IPS-NIHi7 (cell line): Measurements from ENCODE around the gene ARRDC1.
"Not testable (repeated sequence)": the region's sequence is repeated elsewhere in the genome, so short reads cannot be mapped to it uniquely, and the experiment has no call there.

ENCODE experiments used
- DNase-seq: peaks from one replicate; pipeline ENCODE4 v3.0.0; 2012; ENCODE audit warnings: mixed read lengths; ENCODE audit errors: extremely low spot score

ARRDC1 gene, protein sequence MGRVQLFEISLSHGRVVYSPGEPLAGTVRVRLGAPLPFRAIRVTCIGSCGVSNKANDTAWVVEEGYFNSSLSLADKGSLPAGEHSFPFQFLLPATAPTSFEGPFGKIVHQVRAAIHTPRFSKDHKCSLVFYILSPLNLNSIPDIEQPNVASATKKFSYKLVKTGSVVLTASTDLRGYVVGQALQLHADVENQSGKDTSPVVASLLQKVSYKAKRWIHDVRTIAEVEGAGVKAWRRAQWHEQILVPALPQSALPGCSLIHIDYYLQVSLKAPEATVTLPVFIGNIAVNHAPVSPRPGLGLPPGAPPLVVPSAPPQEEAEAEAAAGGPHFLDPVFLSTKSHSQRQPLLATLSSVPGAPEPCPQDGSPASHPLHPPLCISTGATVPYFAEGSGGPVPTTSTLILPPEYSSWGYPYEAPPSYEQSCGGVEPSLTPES

DNA sequence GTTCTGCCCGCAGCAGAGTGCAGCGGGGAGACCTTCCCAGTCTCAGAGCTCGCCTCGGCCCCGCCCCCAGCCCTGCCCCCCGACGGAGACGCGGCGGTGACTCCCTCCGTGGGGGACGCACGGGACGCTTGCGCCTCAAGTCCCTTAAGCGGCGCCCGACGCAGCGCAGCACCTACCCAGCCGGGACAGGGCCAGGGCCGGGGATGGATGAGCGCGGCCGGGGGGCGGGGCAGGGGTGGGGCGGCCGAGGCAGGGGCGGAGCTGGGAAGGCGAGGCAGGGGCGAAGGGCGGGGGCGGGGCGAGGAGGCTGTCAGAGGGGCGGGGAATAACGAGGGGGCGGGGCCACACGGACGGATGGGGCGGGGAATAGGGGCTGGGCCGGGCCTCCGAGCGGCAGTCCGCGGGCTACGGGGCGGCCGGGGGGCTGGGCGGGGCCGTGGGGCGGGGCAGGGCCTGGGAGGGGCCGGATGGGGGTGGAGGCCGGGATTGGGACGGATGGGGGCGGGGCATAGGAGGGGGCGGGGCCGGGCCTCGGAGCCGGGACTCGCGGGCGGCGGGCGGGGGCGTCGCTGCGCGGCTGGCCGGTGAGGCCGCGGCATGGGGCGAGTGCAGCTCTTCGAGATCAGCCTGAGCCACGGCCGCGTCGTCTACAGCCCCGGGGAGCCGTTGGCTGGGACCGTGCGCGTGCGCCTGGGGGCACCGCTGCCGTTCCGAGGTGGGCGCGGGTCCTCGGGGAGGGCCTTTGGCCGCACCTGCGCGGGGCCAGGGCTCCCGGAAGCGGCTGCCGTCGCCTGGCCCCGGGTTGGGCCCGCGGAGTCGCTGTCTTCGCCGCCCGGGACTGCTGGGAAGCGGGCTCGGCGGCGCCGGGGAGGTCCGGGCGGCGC lies at the start of gene ARRDC1:
Gene ARRDC1 (plus strand): TSS at position 566 of the 884 bp plus-strand sequence. CDS start 32 bp downstream, at position 598.
- peak; percentile 97 for DNase-seq

DNA sequence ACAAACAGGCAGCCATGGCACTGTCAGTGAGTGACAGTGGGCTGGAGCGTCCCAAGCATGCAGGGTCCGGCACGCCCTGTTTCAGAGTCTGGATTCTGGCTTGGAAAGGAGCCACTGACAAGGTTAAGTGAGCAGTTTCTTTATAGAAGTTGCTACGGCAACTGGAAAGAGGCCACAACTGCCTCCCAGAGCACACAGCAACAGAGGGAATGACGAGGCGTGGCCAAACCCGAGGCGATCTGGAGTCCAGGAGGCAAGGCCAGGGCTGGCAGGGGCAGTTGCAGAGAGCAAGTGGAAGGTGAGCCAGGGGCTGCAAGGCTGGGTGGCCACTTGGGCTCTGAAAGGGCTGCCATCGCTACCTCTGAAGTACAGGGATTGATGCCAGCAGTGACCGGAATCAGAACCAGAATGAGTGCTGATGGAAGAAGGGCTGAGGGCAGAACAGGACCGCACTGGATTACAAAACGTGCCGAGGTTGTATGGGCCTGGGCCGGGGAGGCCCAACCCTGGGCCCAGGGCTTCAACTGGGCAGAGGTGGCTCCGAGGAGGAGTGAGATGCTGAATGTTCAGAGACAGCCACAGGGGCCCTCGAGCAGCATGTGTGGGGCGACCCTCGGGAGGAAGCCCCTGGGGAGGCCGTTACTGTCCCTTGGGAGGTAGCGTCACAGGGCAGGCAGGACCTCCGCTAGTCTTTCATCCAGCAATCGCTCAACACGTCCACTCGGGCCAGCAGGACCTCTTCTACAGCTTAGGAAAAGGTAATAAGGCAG lies 49.2 kb upstream of the ARRDC1 start:
- DNase-seq: no peak

DNA sequence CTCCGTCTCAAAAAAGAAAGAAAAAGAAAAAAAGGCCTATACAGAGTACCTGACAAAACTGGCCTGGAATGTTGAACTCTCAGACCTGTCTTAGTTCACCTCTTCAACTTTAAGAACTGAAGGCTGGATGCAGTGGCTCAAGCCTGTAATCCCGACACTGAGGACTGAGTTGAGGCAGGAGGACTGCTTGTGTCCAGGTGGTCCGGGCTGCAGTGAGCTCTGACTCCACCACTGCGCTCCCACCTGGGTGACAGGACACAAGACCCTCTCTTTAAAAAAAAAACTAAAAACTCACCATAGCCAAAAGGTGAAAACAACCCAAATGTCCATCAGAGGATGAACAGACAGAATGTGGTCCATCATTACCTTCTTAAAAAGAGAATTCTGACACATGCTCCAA lies 47.4 kb upstream of the ARRDC1 start:
- no peak for DNase-seq

DNA sequence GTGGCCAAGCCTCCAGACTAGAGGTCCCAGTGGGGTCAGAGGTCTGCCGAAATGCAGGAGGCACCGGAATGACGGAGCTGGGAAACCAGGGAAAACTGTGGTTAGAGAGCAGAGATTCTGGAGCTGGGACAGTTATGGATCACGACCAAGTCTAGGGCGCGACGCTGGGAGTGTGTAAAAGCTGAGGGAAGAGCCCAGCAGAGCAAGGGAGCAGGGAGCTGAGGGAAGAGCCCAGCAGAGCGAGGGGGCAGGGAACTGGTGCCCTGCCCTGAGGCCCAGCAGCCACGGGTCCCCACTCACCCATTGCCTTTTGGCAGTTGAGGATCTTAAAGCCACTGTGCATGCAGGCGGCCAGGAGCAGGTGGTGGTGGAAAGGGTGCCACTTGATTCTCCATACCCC lies 41.4 kb upstream of the ARRDC1 start:
- no peak for DNase-seq

DNA sequence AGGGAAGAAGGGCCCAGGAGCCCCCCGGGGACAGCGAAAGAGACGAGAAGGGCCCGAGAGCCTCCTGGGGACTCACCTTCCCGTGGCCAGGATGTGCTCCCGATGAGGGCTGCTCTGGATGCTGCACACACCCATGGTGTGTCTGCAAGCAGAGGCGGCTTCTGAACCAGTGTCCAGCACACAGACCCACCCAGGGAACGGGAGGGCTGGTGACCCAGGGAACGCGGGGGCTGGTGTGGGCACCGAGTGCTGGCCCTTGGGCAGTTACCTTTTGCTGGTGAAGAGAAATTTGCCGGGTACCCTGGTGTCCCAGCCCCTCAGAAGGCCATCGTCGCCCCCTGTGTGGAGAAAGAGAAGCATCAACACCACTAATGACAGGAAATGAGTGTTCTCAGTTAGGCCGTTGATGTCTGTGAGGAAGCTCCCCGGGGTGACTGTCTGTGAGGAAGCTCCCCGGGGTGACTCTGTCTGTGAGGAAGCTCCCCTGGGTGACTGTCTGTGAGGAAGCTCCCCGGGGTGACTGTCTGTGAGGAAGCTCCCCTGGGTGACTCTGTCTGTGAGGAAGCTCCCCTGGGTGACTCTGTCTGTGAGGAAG lies 40.6 kb upstream of the ARRDC1 start:
- no peak for DNase-seq

DNA sequence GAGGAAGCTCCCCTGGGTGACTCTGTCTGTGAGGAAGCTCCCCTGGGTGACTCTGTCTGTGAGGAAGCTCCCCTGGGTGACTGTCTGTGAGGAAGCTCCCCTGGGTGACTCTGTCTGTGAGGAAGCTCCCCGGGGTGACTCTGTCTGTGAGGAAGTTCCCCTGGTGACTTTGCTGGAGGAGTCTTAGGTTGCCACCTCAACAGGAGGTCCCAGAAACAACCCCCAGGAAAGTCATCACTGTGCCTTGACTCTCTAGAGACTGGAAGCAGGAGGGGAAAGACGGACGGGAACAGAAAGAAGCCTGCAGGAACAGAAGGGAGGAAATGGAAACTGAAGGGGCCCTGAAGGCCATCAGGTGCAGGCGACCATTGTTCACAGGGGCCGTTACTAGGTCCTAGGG lies 37.0 kb upstream of the ARRDC1 start:
- DNase-seq: not testable (repeated sequence)

DNA sequence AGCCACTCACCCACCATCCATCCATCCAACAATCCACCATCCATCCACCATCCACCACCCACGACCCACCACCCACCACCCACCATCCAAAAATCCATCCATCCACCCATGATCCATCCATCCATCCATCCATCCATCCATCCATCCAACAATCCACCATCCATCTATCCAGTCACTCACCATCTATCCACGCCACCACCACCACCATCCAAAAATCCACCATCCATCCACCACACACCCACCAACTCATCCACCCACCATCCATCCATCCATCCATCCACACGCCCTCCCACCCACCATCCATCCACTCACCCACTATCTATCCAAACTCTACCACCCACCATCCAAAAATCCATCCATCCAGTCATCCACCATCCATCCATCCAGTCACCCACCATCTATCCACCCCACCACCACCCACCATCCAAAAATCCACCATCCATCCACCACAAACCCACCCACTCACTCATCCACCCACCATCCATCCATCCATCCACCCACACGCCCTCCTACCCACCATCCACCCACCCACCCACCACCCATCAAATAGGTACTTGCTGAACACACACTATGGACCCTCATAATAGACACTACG lies 35.8 kb upstream of the ARRDC1 start:
- no peak for DNase-seq

DNA sequence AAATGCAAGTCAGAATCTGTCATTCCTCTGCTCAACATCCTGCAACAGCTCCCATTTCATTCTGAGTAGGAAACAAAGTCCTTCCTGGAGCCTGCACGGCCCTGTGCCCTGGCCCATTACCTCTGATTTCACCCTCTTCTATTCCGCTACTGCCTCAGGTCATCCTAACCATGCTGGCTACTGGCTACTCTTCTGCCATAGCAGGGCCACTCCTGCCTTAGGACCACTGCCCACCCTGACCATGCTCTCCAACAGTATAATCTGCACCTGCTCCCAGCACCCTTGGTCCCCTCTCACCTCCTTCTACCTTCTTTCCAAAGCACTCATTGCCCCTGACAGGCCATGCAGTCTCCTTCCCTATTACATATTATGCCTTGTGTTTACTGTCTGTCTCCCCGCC lies 34.9 kb upstream of the ARRDC1 start:
- DNase-seq: no peak

DNA sequence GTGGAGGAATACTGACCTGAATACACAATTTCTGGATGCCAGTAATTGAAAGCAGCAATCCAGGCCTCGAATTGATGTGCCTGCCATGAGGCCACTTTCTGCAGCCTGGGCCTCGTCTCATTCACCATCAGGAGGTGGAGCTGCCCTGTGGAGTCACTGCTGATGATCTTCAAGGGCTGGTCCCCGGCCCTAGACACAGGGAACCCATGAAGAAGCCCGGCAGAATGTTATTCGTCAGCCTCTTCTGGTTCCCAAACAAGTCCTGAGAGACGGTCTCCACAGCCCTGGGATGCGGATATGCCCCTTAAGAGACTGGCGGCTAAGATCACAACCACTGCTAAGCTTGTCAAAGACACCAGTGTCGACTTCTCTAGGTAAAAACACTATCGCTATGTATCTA lies 31.3 kb upstream of the ARRDC1 start:
- DNase-seq: no peak

DNA sequence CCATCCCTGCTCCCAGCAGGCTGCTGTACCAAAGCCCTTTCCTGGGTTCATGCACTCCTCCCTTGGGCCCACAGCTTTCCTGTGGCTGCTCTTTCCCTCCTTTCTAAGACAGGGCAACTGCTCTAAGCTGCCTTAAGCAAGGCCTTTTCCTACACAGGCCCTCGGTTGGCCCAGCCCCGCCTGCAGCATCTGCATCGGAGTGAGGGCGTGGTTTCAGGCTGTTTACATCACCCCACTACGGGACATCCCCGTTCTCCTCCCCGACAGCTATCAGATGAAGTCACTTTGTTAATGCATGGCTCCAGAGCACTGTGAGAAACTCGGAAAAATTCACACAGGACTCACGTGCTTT lies 30.1 kb upstream of the ARRDC1 start:
- no peak for DNase-seq

DNA sequence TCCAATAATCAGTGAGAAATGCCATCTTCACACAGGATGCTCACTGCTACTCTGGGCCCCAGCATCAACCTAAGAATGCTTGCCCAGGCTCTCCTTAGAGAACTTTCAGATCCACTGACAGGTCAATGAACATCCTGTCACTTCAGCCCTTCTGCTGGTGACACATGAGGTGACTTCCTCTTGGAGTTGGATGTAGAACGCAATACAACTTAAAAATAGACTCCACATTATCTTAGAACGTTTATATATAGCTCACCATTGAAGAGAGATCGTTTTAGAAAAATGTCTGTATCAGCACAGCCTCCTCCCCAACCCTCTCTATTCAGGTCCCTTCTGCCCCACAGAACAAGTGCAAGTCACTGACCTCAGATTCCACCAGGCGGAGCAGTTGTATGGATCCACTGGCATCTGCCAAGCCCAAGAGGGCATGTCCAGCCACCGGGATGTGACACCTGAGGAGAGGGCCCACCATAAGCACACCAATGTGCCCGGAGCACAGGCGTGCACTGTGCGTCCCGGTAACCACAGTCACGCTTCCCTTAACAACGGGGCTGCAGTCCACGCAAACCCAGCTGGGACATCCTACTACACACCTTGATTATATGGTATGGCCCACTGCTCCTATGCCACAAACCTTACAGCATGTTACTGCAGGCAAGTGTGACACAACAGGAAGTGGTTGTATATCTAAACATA lies 29.6 kb upstream of the ARRDC1 start:
- no peak for DNase-seq

DNA sequence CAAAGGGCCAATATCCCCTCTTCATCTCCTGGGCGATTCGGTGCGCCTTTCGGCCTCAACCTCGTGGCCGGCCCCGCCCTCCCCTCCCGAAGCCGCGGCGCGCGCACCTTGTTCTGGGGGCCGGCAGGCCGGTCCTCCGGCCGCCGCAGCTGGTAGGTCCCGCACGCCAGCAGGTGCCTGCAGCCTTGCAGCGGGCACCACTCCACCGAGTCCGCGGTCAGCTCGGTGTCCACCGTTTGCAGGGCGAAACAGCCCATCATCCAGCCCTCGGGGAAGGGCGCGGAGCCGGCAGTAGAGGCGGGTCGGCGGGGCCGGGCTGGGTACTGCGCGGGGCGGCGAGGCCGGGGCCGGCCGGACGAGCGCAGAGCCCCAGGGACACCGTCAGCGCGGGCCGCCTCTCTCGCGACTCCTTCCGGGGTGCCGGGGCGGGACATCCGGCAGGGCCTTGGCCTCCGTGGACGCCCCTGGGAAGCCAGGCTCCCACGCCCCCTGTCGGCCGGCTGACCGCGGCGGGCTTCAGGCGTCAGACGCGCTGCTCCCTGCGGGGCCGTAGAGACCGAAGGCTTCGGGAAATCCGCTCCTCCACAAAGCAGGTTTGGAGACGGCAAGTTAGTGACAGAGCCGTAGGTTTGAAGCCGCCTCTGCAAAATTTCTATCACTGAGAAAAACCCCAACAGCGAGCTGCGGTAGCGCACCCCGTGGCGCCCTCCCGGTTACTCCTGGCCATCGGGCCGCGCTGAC lies 26.8 kb upstream of the ARRDC1 start, which contains the start of gene DPH7:
Gene DPH7 (minus strand): TSS at position 408 of the 741 bp plus-strand sequence. CDS start 148 bp downstream, at position 260.
- peak; percentile 98 for DNase-seq

DNA sequence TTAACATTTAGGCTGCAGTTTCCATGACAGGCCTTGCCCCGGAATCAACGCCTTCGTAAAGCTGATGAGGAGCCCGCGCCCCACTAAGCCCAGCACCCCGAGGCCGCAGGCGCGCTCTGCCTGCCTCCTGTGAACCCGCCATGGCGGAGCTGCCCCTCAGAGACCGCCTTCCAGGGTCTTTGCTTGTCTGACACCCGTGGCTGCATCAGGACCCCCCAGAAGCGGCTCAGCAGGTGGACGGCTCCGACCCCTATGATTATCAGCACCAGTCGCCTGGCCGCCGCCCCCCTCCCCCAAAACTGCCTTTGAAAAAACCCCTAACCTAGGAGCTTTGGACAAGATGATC lies 26.3 kb upstream of the ARRDC1 start:
- DNase-seq: no peak

DNA sequence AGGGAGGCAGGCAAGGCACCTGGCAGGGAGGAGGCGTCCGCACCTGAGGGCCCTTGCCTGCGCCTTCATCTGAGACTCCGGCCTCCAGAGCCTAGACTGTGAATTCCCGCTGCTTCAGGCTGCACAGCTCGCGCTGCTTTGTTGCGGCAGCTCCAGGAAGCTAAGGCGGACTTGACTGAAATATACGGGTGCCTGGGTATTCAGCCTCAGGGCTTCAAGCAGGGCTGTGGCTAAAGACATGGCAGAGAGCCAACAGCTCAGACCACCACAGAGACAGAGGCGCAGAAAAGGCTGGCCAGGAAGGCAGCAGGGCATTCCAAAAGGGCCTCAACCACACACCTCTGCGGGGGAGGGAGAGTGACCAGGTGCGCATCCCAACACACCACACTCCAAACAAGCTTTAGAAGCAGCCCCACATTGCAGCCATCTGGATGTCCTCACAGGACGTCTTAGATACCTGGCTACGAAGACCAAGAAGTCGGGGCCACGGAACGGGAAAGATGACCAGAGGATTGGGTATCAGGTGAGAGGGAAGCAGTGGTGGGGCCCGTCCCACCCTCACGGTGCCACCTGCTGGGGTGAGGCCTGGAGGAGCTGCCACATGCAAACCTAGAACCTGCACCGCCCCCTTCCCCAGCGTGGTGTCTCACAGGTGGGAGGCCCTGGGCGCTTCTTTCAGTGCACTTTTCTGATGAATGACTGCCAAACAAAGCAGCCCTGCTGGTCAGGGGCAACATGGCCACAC lies 25.1 kb upstream of the ARRDC1 start:
- DNase-seq: no peak

DNA sequence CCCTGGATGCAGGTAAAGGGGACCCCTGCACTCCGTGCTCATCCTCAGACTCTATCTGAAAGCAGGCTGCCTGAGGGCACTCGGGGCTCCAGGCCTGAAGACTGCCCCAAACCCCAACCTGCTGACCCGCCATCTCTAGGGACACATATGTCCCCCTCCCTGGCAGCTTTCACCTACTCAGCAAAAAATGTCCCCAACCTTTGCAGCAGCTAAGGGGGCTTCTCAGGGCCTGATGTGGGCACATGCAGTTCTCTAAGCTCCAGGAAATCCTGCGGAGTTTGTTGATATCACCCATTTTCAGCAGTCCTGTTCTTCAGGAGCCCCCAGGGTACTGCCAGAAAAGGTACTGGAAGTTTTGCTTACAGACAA lies 24.5 kb upstream of the ARRDC1 start:
- no peak for DNase-seq

DNA sequence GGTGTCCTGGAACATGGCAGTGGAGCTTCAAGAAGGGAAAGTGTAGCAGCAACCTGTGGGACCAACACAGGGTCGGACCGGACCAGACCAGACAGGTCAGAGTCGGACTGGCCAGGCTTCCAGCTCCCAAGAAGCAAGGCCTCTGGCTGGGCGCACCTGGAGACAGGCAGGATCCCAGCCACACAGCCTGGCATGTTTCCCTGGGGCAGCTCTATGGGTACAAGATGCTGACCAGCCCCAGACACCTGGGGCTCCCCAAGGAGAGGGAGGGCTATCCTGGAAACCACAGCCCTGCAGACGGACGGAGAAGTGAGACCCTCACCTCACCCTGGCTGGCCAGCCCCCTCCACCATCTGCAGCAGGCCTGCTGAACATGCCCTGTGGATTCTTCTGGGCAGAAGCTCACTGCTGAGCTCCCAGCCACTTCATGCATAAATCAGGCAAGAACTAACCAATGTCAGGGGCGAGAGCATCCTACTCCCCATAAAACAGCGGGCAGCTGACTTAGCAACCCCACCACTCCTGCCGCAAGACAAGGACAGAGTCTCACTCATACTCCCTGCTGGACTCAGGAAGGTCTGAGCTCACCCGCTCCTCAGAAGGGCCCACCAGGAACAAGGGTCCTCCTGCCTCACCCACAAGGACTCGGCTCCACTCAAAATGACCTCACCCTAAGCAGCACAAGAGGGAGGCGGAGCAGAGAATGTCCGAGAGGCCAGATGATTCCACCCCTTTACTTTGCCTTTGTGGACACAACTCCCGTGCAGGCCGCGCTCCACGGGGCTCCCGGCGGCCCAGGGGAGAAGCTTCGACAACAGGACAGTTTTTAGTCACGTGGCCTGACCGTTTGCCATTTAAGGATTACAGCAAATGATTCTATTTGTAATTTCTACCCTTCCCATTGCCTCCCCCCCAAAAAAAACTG lies 23.9 kb upstream of the ARRDC1 start:
- no peak for DNase-seq

DNA sequence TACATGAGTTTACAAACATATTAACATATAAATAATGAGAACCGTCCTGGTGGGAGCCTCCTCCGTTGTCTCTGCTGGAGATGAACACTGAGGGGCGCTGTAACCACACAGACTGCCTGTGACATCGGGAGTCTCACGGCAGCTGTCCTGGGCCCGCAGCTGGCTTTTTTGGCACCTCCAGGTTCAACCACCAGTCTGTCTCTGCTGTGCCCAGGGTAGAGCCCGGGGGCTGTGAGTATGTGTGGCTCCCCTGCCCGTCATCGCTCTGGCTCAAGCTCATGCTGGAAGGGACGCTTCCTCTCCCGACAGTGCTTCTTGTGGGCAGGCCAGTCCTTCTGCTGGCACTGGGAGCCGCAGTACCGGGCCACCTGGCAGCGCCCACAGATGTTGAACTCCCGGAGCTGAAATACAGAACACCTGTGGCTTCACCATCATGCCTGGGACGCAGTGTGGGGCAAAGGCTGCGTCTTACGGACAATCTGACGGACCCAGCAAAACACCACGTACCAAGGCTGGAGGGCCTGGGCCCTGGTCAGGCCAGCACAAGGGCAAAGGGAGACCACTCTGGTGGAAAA lies 23.1 kb upstream of the ARRDC1 start:
- DNase-seq: peak; percentile 68

DNA sequence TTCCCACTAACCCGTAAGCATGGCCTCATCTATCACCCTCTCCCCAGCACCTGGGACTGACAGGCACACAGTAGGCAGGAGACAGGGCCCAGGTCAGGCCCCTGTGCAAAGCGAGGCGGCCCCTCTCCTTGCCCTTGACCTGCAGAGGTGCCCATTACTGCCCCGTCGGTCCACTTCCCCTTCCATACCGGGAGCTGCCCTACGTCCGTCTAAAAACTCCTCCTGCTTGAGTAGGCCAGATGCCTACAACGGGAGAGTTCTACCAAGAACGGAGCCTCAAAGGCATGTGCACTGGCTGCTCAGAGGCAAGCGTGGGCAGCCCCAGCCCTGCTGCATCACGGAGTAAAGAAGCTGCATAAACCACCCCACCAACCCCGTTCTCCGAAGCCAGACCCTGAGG lies 22.1 kb upstream of the ARRDC1 start:
- DNase-seq: no peak
